ENCODE measurements around the gene BSX.

The BSX gene

DNA sequence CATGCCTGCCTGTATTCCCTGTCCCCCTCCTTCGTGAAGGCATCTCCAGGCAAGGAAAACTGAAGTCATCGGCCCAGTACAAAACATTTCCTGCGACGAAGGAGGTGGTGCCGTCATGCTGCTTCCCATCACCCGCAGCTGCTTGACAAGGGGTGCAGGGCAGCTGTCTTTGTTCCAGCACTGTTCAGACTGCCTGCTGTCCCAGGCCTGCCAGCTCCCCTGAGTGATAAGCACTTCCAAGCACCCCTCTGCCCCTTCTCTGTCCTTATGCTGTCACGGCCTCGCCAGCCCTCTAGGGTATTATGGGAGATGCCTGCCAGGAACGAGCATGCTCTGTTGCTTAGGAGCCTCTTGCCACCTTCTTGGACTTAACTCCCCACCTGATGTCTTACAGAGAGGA is 37.1 kb upstream of the BSX start:
- no peak overlapping the region for H3K9ac ChIP-seq (ENCODE audit: low read depth, low read length)
- DNase-seq (no peak), ATAC-seq (ENCODE audit: insufficient read depth, low read depth) (no peak)
- no peak overlapping the region for H3K27ac ChIP-seq (ENCODE audit: low read length)
- TF ChIP-seq EZH2 (IDR thresholded peaks at IDR 0.05; ENCODE audit: borderline replicate concordance, low read depth, low read length, severe bottlenecking), result no peak
- TF ChIP-seq, protein P1, sequence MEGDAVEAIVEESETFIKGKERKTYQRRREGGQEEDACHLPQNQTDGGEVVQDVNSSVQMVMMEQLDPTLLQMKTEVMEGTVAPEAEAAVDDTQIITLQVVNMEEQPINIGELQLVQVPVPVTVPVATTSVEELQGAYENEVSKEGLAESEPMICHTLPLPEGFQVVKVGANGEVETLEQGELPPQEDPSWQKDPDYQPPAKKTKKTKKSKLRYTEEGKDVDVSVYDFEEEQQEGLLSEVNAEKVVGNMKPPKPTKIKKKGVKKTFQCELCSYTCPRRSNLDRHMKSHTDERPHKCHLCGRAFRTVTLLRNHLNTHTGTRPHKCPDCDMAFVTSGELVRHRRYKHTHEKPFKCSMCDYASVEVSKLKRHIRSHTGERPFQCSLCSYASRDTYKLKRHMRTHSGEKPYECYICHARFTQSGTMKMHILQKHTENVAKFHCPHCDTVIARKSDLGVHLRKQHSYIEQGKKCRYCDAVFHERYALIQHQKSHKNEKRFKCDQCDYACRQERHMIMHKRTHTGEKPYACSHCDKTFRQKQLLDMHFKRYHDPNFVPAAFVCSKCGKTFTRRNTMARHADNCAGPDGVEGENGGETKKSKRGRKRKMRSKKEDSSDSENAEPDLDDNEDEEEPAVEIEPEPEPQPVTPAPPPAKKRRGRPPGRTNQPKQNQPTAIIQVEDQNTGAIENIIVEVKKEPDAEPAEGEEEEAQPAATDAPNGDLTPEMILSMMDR (IDR thresholded peaks at IDR 0.05; ENCODE audit: borderline replicate concordance, extremely low read depth, low read length, poor library complexity, severe bottlenecking), result no peak
- no peaks in the 10 kb centered on the region for H3K36me3 ChIP-seq (ENCODE audit: insufficient read depth, low read length)
- peaks cover 18% of the 10 kb centered on the region for H3K27me3 ChIP-seq (ENCODE audit: insufficient read depth, low read length, poor library complexity)
- no peaks in the 10 kb centered on the region for H3K79me2 ChIP-seq (ENCODE audit: insufficient read depth, low read length)
- H4K20me1 ChIP-seq (ENCODE audit: insufficient read depth, low read length), result no peaks in the 10 kb centered on the region
- H2AFZ ChIP-seq (ENCODE audit: low read depth, low read length), result no peak overlapping the region
- H3K9me3 ChIP-seq (ENCODE audit: insufficient read depth, low read length, severe bottlenecking), result no peaks in the 10 kb centered on the region
- no peak overlapping the region for H3K4me3 ChIP-seq (ENCODE audit: low read depth in 1 of 2, low read length in 2 of 2)
- H3K4me2 ChIP-seq (ENCODE audit: insufficient read depth, low read length), result no peak overlapping the region
- H3K4me1 ChIP-seq (ENCODE audit: insufficient read depth, low read length), result no peaks in the 10 kb centered on the region

DNA sequence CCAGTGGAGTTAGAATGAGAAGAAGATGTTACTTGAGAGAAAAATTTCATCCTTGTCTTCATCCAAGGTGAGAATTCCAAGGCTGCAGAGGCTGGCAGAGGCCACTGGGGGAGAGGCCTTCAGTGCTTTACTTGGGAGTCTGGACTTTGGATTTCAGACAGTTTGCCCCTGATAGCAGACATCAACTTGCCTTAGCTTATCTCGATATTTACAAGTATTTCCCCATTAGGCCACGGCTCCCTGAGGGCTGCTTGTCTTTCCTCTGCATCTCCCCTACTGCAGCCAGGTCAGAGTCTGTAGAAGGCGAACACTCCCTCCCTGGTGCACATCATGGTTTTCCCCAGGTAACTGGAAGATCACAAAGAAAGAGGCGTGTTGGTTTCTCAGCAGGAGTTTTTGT is 29.9 kb upstream of the BSX start:
- no peak overlapping the region for H2AFZ ChIP-seq (ENCODE audit: low read depth, low read length)
- ATAC-seq (ENCODE audit: insufficient read depth, low read depth), result no peak
- H3K4me2 ChIP-seq (ENCODE audit: insufficient read depth, low read length), result no peak overlapping the region
- H3K36me3 ChIP-seq (ENCODE audit: insufficient read depth, low read length), result no peaks in the 10 kb centered on the region
- no peak overlapping the region for H3K4me3 ChIP-seq (ENCODE audit: low read depth in 1 of 2, low read length in 2 of 2)
- no peak for DNase-seq
- no peak for TF ChIP-seq EZH2 (IDR thresholded peaks at IDR 0.05; ENCODE audit: borderline replicate concordance, low read depth, low read length, severe bottlenecking)
- TF ChIP-seq, protein P1 (IDR thresholded peaks at IDR 0.05; ENCODE audit: borderline replicate concordance, extremely low read depth, low read length, poor library complexity, severe bottlenecking), result no peak
- no peak overlapping the region for H3K27ac ChIP-seq (ENCODE audit: low read length)
- H3K79me2 ChIP-seq (ENCODE audit: insufficient read depth, low read length), result no peaks in the 10 kb centered on the region
- no peak overlapping the region for H3K9ac ChIP-seq (ENCODE audit: low read depth, low read length)
- peaks cover 6% of the 10 kb centered on the region; the same call in 1 of the 2 replicates for H4K20me1 ChIP-seq (ENCODE audit: insufficient read depth, low read length)
- H3K9me3 ChIP-seq (ENCODE audit: insufficient read depth, low read length, severe bottlenecking), result no peaks in the 10 kb centered on the region
- H3K4me1 ChIP-seq (ENCODE audit: insufficient read depth, low read length), result no peaks in the 10 kb centered on the region
- peaks cover 30% of the 10 kb centered on the region for H3K27me3 ChIP-seq (ENCODE audit: insufficient read depth, low read length, poor library complexity)

DNA sequence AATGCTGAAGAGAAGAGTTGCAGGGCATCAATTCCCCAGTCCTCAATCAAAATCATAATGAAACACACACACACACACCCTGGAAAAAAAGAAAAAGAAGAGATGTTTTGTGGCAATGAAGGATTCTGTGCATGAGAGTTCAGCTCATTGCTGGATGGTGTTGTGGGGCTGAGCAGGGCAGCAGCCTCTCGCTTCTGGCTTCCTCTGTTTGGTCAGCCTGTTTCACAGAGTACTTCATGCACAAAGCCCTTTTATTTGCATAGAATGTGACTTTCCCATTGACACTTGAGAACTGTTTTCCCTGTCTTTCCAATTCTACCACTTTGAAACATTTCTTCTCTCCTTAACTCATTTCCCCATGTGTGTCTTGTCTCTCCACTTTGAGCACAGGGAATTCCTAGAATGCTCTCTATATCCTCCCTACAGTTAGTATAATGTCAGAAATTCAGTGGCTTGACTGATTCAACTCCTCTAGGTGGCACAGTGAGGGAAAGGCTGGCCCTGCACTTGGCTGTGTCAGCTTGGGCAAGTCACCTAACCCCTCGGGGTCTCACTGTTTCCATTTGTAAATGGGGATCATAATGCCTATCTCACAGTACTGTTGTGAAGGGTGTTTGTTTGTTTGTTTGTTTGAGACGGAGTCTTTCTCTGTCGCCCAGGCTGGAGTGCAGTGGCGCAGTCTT is 25.4 kb upstream of the BSX start:
- no peak overlapping the region for H3K4me3 ChIP-seq (ENCODE audit: low read depth in 1 of 2, low read length in 2 of 2)
- no peaks in the 10 kb centered on the region for H3K4me1 ChIP-seq (ENCODE audit: insufficient read depth, low read length)
- TF ChIP-seq, protein P1 (IDR thresholded peaks at IDR 0.05; ENCODE audit: borderline replicate concordance, extremely low read depth, low read length, poor library complexity, severe bottlenecking), result no peak
- no peak for TF ChIP-seq EZH2 (IDR thresholded peaks at IDR 0.05; ENCODE audit: borderline replicate concordance, low read depth, low read length, severe bottlenecking)
- ATAC-seq (ENCODE audit: insufficient read depth, low read depth) (no peak), DNase-seq (no peak)
- no peak overlapping the region for H3K4me2 ChIP-seq (ENCODE audit: insufficient read depth, low read length)
- no peaks in the 10 kb centered on the region for H3K79me2 ChIP-seq (ENCODE audit: insufficient read depth, low read length)
- H3K9me3 ChIP-seq (ENCODE audit: insufficient read depth, low read length, severe bottlenecking), result no peaks in the 10 kb centered on the region
- no peak overlapping the region for H3K9ac ChIP-seq (ENCODE audit: low read depth, low read length)
- H2AFZ ChIP-seq (ENCODE audit: low read depth, low read length), result no peak overlapping the region
- peaks cover 10% of the 10 kb centered on the region for H3K27me3 ChIP-seq (ENCODE audit: insufficient read depth, low read length, poor library complexity)
- H4K20me1 ChIP-seq (ENCODE audit: insufficient read depth, low read length), result no peaks in the 10 kb centered on the region
- no peak overlapping the region for H3K27ac ChIP-seq (ENCODE audit: low read length)
- no peaks in the 10 kb centered on the region for H3K36me3 ChIP-seq (ENCODE audit: insufficient read depth, low read length)

Measured in DND-41 (cell line).